Activated CD4-positive, alpha-beta T cell treated with anti-CD3 and anti-CD28 coated beads, Interleukin-2, amount 50 U/mL, for 1 hour (primary cell): ENCODE measurements around the gene ASF1B.

Experiments
- DNase-seq: peaks from one replicate; pipeline ENCODE4 v3.0.0-alpha.2; 2020

The ASF1B gene

DNA sequence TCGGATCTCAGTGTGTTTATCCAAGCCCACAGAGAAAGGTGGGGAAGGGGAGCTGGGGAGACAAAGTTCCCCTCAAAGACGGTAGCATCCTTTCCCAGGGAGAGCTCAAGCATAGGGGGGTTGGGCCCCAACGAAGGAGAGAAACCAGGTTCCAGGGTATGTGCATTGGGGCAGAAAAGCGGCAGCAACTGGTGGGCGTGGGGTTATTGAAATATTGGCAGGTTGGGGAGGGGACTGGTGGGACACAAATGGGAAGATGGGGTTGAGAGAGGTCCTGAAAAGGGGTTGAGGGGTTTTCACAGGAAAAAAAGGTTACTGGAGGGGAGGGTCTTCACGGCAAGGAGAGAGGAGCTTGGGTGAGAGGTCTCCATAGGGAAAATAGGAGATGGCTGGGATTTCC is 1.0 kb downstream of the ASF1B start:
- DNase-seq = no peak

DNA sequence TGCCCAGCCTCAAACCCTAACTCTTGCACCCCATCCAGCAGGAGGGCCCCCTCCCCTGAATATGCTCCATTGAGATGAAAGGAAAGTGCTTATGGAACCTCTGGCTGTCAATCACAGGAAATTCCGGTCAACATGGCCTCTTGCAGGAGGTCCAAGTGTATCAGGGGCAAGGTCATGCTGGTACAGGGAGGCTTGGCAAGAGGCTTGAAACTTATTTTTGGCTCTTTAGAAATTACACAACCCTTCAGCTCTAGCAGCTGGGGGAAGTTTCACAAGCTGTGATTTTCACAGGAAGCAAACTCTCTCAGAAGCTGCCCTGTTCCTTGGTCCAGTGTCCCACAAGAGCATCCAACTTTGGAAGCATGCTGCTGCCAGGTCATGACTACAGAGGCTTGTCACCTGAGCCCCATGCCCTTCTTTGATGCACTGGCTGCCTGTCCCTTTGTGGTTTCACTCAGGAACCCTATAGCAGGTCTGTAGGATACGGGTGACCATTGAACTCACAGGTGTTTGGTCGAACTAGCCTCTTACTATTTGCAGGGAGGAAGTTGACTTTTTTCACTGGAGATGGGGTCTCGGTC is 8.4 kb downstream of the ASF1B start:
- DNase-seq = no peak

DNA sequence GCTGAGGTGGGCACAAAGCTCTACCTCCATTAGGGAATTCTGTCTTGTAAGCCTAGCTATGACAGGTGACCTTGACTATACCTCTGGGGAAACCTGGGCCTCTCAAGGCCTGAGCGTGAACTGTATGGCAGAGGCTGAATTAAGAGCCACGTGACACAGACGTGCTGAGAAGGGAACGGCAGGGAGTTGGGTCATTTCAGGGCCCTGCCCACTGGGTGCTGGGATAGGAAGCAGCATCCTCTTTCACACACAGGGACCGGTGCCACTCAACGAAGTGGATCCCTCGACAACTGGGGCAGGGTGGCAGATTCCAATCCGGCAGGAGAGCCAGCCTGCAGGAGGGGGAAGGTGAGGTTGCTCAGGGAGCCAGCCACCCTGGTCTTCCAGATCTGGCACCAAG is 9.2 kb downstream of the ASF1B start:
- DNase-seq = no peak

DNA sequence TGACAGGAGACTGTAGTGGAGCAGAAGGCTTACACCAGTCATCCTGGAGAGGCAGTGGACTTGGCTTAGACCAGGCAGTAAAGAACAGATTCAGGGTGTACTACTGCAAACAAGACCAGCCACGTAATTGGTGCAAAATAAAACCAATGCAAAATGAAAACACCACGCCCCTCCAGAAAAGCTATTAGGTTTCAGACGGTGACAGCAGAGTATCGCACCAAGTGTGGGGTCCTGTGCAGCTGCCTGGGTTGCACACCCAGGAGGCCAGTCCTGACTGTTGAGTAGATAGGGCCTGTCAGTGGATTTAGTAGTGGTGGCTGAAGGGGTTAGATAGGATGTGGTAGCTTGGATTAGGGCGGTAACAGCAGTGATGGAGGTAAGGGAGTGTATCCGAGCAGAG is 13.5 kb downstream of the ASF1B start:
- DNase-seq = no peak

DNA sequence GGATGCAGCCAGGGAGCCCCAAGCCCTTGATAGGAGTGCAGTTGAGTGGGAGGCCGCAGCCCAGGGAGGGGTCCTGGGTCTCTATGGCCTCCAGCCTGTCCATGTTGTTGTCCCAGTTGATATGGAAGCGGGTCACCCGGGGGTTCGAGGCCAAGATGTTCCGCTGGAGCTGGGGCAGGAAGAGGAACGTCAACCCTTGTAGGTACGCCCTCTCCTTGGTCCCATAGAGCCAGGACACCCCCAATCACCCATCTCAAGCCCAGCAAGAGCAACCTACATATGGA is 15.9 kb downstream of the ASF1B start:
- DNase-seq = no peak

DNA sequence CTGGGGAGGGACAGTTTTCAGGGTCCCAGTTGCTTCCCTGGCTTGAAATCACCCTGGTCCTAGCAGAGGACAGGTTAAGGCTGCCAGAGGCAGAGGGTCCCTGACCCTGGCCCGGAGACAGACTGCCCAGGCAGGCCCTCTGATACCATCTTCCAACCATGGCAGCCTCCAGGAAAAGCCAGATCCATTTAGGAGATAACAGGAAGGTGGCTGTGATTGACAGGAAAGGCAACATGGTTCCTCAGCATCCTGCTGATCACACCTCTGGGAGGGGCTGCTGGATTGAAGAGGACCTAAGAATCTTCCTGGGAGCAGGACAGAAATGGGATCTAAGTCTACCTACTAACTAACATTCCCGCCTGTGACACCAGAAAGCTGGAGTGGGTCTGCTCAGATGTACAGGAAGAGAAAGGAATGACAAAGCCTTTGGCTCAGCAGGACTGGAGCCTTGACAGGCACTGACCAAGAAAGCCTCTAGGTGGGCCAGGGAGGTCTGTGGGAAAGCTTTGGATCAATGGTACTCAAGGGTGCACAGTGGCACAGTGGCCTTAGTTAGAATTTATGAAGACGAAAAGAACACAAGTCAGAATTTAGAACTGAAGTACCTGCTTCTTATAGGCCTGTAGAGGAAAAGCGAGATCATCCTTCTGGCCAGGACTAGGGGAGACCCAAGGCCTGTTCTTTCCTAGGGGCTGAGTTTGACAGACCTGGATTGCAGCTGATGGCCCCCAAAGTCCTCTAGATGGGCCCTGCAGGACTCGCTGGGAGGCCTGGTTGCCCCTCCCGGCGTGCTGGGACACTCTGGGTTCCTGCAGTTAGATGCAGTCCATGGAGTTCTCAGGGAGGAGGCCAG is 16.5 kb downstream of the ASF1B start:
- DNase-seq = no peak

DNA sequence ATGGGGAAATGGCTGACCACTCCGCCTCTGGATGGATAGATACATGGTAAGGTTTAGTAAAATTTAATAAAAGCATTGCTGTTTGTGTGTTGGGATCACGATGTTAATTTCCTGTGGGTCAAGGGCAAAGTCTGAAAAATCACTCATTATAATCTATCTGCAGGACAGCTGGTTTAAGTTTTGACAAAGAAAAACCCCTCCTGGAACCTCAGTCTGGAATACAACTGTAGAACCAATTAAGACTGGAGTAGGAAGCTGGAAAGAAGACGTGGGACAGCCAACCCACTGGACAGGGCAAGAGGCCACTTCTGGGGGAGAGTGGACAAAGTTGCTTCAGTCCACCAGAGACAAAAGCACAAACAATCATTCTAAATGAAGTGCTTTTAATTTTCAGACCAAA is 17.2 kb downstream of the ASF1B start:
- no peak for DNase-seq

DNA sequence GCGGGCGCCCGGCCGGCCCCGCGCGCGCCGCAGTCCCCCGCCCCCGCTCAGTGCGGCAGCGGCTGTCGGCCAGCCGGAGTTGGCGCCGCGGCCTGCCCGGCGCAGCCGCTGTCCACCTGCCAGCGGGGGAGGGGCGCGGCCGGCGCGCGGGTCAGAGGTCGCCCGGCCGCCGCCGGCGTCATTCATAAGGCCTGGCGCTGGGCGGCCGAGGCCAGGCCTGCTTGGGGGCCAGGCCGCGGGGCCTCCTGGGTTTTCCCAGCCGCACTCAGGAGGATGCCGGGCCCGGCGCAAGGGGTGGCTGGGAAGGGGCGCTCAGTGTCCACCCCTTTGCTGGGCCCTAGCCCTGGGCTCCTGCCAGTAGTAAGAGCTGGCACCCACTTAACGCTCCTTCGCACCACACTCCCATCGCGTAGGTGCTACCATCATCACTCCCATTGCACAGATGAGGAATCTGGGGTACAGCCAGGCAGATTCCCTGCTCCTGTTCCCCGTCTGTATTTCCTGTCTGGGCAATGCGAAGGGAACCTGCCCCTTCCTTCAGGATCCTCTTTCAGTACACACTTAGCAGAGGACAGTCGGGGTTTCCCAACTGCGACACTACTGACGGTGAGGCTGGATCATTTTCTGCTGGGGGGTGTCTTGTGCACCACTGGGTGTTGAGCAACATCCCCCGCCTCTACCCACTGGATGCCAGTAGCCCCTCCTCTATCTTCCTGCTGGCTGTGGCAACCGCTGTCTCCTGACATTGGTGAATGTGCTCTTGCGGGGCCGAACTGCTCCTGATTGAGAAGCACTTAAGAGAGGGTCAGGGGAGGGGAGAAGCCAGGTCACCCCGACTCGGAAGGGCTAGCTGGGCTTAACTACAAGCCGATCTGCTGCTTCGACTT is 18.0 kb downstream of the ASF1B start:
- DNase-seq = peak; percentile 24

DNA sequence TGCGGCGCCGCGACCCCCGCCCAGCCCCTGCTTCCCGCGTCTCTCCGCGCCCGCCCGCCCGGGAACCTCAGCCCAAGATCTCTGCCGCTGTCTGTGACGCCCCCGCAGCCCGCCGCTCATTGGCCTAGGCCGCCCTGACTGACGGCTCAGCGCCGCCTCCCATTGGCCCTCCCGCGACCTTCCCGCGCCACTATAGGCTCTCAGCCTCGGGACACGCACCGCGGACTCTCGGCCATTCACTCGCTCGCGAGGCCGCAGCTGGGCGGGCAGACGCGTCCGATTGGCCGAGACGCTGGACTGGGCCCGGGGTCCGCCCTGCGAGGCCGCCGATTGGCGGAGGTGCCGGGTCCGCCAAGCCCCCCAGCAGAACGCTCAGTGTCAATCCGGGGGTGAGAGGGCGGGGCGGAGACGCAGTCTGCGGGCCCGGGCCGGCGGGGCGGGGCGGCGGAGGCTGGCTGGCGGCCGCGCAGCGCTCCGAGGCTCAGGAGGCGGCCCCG is 18.7 kb downstream of the ASF1B start, which contains the start of gene PRKACA:
PRKACA (minus strand) TSS at position 95 of the 497 bp plus-strand sequence. CDS start 215 bp downstream, outside the sequence.
- DNase-seq = peak; percentile 97

DNA sequence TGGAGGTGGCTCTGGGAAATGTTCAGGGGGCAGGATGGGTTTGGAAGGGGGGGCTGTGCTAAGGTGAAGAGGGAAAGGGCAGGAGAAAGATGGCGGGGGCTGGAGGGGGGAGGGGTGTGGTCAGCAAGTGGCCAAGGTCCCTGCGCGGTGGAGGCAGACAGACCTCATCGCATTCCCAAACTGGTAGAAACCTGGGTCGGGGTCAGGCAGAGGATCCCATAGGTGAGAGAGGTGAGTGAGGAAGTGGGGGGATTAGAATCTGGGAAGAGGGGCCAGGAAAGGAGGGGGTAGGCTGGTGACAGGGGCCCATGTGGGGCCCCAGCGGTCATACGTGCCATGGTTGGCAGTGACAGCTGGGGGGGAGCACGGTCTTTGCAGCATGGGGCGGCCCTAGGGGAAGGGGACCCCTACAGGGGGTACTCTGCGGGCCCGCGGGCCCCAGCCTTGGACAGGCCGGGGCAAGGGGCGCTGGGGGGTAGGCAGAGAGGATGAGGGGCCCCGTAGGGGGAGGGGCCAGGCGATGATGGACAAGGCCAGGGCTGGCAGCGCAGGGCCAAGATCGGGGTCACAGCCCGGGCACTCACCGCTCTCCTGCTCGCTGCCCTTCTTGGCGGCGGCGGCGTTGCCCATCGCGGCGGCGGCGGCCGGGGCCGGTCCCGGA is 19.3 kb downstream of the ASF1B start:
- peak; percentile 11 for DNase-seq

DNA sequence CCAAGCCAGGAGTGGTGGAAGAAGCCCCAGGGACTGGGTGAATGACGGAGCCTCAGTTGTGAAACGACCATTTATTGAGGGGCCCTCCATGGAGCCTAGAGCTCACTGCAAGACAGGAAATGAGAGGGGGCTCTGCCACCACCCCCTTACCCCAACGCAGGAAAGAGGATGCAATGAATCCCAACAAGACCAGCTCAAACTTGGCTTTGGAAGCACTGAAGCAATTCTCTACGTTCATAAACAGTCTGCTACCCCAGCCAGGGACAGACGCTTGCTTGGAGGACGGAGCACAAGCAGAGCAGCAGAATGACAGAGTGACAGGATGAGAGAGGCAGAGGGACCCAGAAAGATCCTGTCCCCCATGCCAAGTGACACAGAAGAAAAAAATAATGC is 19.9 kb downstream of the ASF1B start:
- DNase-seq = no peak

DNA sequence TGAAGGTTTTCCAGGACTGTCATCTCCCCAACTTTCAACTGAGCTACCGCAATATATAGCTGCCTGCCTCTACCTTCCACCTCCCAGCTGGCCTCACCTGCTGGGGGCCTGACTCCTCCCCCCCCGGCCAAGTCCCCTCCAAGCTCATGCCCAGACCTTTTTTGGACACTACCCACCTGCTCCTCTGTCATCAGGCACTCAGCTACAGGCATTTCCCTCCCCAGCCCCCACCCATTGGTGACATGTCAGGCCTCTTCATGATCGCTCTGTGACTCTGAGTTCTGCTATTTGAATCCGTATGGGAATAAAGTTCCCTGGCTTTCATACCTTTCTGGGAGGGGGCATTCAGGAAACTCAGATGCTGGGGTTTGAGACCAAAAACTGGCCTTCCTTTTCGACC is 20.6 kb downstream of the ASF1B start:
- no peak for DNase-seq

DNA sequence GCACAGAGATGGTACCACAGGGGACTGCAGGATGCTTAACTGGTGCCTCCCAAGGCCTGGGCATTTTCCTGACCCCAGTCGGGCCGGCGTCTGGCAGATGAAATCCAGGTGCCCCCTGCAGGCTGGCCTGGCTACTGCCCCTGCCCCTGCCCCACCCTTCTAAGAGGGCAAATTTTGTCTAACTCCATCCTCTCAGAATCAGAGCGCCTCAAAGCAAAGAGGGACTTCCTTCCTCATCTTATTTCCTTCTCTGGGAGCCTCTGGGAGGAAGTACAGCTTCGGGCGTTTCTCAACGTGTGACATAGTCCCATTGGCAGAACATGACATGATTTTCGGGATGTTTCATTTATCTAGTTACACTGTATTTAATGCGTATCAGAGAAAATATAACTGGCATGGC is 21.5 kb downstream of the ASF1B start:
- peak; percentile 48 for DNase-seq

DNA sequence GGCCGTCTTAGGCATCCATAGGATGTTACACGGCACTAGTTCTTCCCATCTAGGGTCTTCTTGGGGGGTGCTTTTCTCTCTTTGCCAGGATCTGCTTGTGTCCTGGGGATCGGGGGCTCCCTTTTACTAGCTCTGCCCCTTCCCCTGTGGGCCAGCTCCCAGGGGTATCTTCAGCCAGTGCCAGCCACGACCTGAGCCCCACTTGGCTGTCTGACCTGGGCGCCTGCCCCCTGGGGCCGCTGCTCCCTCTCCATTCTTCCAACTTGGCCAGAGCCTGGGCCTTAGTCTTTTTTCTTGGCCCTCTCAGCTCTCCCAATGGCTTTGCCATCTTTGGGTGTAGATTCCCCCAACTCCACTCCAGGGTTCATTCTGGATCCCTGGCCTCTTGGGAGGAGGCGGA is 21.9 kb downstream of the ASF1B start:
- DNase-seq = no peak

DNA sequence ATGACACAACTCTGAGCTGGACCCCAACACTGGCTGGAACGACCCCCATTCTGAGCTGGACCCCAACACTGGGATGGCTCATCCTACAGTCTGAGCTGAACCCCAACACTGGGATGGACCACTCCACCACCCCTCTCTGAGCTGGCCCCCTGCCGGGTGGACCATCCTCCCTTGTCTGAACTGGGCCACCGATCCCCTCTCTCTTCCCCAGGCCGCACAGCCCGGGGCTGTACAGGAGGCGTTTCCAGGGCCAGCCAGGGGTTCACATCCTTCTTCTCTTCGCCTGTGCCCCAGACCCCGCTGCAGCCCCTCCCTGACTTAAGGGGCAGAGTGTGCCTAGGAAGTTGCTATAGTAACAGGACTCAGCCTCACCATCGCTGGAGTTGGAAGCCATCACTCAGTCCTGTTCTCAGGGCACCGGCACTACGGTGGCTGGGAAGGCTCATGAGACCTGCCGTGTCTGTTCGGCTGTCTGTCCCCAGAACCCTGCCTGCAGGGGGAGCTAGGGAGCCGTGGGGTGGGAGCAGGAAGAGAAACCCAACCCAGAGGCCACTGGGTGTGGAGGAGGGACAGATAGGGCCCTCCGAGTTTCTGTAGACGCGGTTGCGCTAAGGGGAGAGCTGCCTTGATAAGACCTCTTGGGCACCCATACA is 22.5 kb downstream of the ASF1B start:
- DNase-seq = peak; percentile 50

DNA sequence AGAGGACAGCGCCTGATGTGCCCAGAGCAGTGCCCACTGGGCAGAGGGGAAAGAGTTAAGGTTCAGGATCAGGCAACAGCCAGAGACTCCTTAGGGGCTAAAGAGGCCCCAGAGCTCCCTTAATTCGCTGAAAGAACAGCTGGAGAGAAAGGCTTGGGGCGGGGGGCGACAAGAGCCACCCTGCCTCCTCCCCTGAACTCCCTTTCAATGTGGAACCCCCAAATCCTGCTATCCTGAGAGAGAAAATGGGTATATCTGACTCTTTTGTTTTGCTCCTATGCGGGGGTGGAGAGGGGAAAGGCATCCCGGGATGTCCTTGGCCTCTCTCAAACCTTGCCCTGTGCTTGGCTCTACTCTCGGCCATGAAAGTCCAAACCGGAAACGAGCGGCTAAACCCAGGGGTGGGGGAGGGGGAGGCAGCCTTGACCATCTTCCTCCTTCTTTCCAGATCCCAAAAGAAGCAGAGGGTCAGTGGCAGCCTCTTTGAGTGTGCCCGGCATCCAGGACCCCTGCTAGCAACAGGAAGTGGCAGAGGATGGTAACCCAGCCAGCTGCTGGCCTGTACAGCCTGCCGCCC is 23.5 kb downstream of the ASF1B start:
- DNase-seq = no peak

DNA sequence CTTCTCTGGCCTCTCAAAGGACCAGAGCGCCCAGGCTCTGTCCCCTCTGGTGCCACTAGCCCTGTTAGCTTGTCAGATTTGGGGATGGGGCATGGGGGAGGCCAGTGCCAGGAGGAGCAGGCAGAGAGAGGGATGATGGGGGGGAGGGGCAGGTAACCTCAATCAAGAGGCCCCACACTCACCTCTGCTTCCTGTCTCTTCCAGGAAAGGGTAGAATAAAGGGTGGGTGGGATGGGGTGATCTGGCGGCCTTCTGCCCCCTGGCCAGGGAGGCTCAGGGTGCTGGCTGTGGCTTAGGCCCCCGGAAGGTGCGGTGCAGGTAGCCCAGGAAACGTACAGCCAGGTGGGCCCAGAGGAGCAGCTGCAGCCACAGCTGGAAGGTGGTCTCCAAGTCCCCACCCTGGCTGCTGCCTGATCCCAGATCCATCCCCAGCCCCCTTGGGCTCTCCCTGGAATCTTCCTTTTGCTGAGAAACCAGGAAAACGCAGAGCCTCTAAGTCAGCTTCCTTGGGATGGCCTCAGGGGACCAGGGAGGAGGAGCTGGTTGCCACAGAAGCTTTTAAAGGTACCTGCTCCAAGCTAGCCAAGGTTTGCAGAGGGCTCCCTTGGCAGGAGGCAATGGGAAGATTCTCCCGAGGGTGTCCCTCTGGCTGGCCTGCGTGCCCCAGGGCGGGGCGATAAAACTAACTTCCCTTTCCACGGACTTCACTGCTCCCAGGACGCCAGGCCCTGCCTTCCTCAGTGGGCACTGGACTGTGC is 24.2 kb downstream of the ASF1B start:
- DNase-seq = no peak

DNA sequence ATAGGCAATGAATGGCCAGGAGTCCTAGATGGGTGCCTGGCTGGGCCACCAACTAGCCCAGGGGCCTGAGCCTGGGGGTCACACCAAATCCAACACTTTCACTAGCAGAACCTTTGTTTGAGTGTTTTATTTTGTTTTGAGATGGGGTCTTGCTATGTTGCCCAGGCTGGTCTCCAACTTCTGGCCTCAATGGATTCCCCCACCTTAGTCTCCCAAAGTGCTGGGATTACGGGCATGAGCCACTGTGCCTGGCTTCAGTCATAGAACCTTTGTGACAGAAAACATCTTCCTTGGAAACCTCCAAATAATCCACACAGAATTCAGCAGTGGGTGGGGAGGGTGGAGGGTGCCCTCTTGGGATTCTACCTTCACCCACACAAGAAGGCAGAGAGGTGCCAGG is 24.9 kb downstream of the ASF1B start:
- no peak for DNase-seq

DNA sequence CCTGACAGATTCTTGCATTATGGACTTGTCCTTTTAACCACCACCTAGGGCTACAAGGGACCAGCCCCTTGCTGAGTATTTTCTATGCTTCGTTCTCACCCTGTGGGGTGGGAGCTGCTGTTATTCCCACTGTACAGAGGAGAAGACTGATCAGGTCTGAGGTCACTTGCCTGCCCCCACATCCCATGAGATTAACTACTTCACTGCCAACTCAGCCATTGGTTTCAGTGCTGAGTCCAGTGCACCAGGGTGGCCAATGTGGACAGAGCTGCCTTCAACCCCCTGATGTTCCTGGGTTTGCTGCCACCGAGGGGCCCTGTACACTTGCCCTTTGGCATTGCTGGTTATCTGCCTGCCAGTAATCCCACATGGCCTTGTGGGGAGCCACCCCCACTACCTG is 25.7 kb downstream of the ASF1B start:
- DNase-seq = no peak

DNA sequence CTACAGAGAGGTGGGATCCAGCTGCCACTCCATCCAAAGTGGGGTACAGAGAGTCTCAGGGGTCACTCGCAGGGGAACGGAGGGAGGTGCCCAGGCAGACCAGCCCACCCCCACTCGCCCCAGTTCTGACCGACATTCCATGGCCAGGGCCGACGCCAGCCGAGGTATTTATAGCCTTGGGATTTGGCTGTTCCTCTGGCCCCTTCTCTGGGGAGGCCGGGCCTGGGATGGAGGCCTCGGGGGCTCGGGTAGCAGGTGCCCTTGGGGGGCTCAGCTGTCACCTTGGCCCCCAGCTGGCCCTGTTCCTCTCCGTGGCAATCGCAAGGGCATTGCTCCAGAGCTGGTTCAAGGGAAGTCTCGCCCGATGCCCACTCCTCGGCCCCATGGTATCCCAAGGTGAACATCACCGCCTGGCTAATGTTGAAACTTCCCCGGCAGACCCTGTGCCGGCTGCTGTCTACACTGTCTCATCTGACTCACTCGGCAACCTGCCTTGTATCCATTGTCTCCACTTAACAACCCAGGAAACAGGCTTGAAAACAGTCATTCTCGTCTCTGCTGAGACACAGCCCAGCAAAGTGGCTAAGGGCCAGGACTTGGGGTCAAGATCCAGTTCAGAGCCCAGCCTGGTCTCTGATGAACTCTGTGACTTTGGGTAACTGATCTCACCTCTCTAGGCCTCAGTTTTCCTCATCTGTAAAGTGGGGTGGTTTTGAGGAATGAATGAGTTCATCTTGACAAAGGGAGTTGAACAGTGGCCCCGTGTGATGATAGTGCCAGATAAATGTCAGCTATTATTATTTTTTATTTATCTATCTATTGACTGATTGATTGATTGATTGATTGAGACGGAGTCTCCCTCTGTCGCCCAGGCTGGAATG is 28.6 kb downstream of the ASF1B start:
- no peak for DNase-seq
